ENCODE data around the gene TMC6.

Gene TMC6

GRCh38 chr17:78174870-78175642 lies 46.5 kb upstream of the TMC6 start:
- Histone ChIP-seq H3K9me3 (ENCODE audit: insufficient read depth, low read depth, low read length) (no peaks in the 10 kb centered on the region), H3K27me3 (ENCODE audit: insufficient read depth, low read length, poor library complexity, severe bottlenecking) (no peaks in the 10 kb centered on the region), H3K36me3 (ENCODE audit: insufficient read depth, low read length) (peaks cover 26% of the 10 kb centered on the region; the same call in 1 of the 2 replicates), H3K4me3 (ENCODE audit: low read length, poor library complexity, severe bottlenecking) (no peak overlapping the region), H3K9me2 (replicated peaks; ENCODE audit: low read depth, low read length) (no peaks in the 10 kb centered on the region), H3K4me1 (ENCODE audit: insufficient read depth, low read length, poor library complexity, severe bottlenecking) (peaks cover 4% of the 10 kb centered on the region), H2AFZ (ENCODE audit: low read length) (no peak overlapping the region), H3K79me2 (ENCODE audit: insufficient read depth, low read length) (no peaks in the 10 kb centered on the region), H3F3A (ENCODE audit: low read depth) (no peaks in the 10 kb centered on the region), H3K4me2 (ENCODE audit: low read depth, low read length, poor library complexity, severe bottlenecking) (no peak overlapping the region), H3K9ac (ENCODE audit: low read depth, low read length, poor library complexity, severe bottlenecking) (no peak overlapping the region), H4K20me1 (ENCODE audit: insufficient read depth, low read length, poor library complexity, severe bottlenecking) (peaks cover 2% of the 10 kb centered on the region)
- TF ChIP-seq CTCF (conservative IDR thresholded peaks at IDR 0.05; ENCODE audit: low read length): peak; percentile 17; the same call in 1 of the 2 replicates
- no peak for TF ChIP-seq EZH2phosphoT487 (IDR thresholded peaks at IDR 0.05; ENCODE audit: borderline replicate concordance)

- no peak overlapping the region for H3K4me2 ChIP-seq (ENCODE audit: low read depth, low read length, poor library complexity, severe bottlenecking)
- peaks cover 9% of the 10 kb centered on the region for H4K20me1 ChIP-seq (ENCODE audit: insufficient read depth, low read length, poor library complexity, severe bottlenecking)
- H3K27me3 ChIP-seq (ENCODE audit: insufficient read depth, low read length, poor library complexity, severe bottlenecking): no peaks in the 10 kb centered on the region
- peaks cover 20% of the 10 kb centered on the region; the same call in 1 of the 2 replicates for H3K36me3 ChIP-seq (ENCODE audit: insufficient read depth, low read length)
- H3K4me1 ChIP-seq (ENCODE audit: insufficient read depth, low read length, poor library complexity, severe bottlenecking): peaks cover 10% of the 10 kb centered on the region
- H3K9me2 ChIP-seq (replicated peaks; ENCODE audit: low read depth, low read length): no peaks in the 10 kb centered on the region
- no peak overlapping the region for H2AFZ ChIP-seq (ENCODE audit: low read length)
- no peak overlapping the region for H3K4me3 ChIP-seq (ENCODE audit: low read length, poor library complexity, severe bottlenecking)
- no peaks in the 10 kb centered on the region; the same call in 1 of the 2 replicates for H3K79me2 ChIP-seq (ENCODE audit: insufficient read depth, low read length)
- no peaks in the 10 kb centered on the region for H3K9me3 ChIP-seq (ENCODE audit: insufficient read depth, low read depth, low read length)
- TF ChIP-seq EZH2phosphoT487 (IDR thresholded peaks at IDR 0.05; ENCODE audit: borderline replicate concordance): no peak
- no peak for TF ChIP-seq CTCF (conservative IDR thresholded peaks at IDR 0.05; ENCODE audit: low read length)
- H3F3A ChIP-seq (ENCODE audit: low read depth): no peaks in the 10 kb centered on the region
- no peak overlapping the region for H3K9ac ChIP-seq (ENCODE audit: low read depth, low read length, poor library complexity, severe bottlenecking)
Measured at GRCh38 chr17:78174346-78174869, 45.9 kb upstream of the TMC6 start.

- Histone ChIP-seq H3K79me2 (ENCODE audit: insufficient read depth, low read length) (no peaks in the 10 kb centered on the region; the same call in 1 of the 2 replicates), H3K4me1 (ENCODE audit: insufficient read depth, low read length, poor library complexity, severe bottlenecking) (peaks cover 15% of the 10 kb centered on the region), H3K4me3 (ENCODE audit: low read length, poor library complexity, severe bottlenecking) (no peak overlapping the region), H3K4me2 (ENCODE audit: low read depth, low read length, poor library complexity, severe bottlenecking) (no peak overlapping the region), H3K9ac (ENCODE audit: low read depth, low read length, poor library complexity, severe bottlenecking) (no peak overlapping the region), H3K9me3 (ENCODE audit: insufficient read depth, low read depth, low read length) (no peaks in the 10 kb centered on the region), H4K20me1 (ENCODE audit: insufficient read depth, low read length, poor library complexity, severe bottlenecking) (peaks cover 15% of the 10 kb centered on the region), H3K36me3 (ENCODE audit: insufficient read depth, low read length) (peaks cover 10% of the 10 kb centered on the region; the same call in 1 of the 2 replicates), H3F3A (ENCODE audit: low read depth) (no peaks in the 10 kb centered on the region), H2AFZ (ENCODE audit: low read length) (no peak overlapping the region), H3K27me3 (ENCODE audit: insufficient read depth, low read length, poor library complexity, severe bottlenecking) (no peaks in the 10 kb centered on the region), H3K9me2 (replicated peaks; ENCODE audit: low read depth, low read length) (no peaks in the 10 kb centered on the region)
- TF ChIP-seq CTCF (conservative IDR thresholded peaks at IDR 0.05; ENCODE audit: low read length) (no peak), EZH2phosphoT487 (IDR thresholded peaks at IDR 0.05; ENCODE audit: borderline replicate concordance) (no peak)
Measured at GRCh38 chr17:78173097-78173715, 44.7 kb upstream of the TMC6 start.

Measured in Loucy (cell line).